ENCODE data around the gene CTTN.

The CTTN gene

DNA sequence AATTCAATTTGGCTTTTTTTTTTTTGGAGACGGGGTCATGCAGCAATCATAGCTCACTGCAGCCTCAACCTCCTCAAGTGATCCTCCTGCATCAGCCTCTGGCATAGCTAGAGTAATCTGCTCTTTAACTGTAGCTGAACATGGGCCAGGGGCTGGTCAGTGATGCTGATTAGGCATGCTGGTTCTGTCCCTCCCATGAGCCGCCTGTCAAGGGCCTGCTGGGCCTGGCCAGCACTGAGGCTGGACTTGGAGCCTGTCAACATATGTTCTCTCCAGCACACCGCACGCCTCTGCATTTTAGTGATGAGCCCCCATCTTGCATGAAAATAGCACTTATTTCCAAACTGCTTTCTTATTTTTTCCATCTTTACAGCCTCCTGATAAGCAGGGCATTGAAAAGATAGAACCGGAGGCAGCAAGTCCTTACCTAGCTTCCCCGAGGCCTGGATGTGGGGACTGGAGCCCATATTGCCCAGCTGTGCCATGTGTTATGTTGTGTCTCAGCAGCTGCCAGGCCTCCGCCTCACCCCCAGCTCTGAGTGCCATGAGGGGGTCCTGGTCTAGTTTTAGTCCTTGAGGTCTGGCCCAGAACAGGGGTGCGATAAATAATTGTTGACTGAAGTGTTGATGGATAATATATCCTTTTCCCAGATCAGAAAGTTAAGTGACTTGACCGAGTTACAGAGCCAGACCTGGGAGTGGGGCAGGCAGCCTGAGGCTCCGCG is 80.0 kb downstream of the CTTN start:
- no peak for DNase-seq

DNA sequence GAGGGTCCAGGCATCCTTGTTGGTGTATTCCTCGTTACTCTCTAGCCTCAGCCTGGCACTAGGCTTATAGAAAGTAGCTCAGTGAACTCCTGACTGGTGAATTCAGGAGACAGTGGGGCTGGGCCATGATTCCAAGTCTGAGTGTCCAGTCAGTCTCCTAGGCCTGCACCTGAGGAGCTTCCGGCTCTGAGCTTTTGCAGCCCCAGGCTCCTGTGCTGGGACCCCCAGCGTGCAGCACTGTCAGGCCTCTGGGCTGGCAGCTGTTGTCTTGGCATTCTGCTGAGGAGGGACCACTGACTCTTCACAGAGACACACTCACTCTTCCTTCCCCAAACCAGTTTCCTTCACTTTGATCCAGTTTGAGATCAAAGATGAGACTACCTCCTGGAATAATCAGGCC is 82.4 kb downstream of the CTTN start:
- no peak for DNase-seq

DNA sequence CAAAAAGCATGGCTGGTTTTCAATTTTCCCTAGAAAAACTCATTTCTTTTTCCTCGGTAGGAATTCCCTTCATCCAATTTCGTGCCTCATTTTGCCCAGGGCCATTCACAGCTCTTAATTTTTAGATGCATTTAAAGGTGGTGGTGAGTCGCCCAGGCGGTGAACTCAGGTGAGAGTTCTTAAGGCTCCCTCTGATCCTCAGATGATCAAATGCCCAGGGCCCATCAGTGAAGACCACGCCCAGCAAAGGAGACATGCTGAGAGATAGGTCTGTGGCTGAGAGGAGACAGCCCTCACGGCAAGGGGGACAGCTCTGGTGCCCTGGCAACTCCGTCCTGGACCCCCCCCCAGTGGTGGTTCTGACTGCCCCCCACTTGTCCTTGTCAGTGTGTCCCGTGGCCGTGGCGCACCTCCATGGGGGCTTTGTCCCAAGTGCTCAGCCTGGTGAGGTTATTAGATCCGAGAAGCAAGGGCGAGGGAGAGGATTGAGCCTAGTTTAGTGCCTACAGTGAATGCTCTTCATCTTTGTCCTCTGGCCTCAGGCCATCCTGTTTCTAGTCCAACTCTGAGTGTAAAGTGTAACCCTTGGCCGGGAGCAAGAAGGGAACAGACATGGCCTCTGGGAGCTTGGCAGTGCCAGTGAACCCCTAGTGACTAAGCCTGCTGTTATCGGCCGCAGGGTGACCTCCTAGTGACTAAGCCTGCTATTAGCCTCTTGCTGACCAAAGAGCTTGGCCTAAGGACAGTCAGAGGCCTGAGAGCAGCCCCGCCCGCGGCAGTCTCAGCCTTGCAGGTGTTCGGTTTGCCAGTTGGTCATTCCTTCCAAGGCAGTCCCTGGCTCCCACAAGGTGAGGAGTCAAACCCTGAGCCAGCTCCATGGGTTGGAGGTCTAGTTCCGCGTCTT is 83.5 kb downstream of the CTTN start:
- DNase-seq = no peak

DNA sequence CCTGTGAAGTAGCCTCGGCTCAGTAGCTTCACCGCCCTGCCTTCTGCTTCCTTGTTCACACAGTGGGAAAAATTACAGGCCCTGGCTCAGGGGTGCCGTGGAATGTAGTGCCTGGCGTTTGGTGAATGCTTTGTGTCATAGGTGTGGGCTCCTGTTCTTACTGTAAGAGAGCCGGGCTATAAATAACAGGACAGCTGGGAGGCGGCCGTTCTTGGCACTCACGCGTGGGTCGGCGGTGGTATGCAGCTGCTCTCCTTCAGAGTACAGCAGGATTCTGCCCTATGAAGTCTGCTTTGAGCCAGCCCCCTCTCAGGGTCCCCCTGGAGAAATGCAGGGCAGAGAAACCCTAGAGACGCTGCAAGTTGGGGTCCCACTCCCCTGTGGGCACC is 84.2 kb downstream of the CTTN start:
- no peak for DNase-seq

DNA sequence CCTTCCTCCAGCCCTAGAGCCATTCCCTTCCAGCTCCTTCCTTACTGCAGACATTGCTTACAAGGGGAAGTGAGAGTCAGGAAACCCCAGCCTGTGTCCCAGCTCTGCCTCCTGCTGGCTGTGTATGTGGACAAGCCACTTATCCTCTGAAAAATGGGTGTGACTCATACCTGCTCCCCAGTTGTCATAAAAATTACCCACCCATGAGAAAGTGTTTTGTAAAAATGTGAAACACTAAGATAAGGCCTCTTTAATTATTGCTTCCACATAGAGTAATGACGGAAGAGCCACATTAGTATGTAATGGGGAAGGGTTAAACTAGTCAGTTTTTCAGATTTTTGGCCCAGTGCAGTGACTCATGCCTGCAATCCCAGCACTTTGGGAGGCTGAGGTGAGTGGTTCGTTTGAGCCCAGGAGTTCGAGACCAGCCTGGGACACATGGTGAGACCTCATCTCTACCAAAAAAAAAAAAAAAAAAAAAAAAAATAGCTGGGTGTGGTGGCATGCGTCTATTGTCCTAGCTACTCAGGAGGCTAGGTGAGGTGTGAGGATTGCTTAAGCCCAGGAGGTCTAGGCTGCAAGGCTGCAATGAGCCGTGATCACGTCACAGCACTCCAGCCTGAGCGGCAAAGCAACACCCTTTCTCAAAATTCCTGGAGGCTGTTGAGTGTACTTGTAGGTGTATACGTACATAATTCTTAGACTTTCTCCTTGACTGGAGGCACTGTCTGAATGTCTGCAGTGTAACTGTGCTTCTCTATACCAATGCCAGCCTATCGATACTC is 84.9 kb downstream of the CTTN start:
- DNase-seq = no peak

DNA sequence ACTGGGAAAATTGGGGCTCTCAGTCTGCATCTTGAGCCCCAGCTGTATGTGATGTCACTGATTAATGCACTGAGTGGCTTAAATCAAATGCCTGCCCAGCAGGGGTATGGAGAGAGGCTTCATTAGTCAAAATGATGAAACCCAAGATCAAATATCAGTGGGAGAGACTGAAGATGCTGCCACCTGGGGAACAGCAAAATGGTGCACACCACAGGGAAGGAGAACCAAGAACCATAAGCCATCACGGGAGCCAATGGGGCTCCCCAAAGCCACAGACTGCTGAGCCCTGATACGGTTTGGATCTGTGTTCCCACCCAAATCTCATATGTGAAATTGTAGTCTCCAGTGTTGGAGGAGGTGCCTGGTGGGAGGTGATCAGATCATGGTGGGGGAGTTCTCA is 85.6 kb downstream of the CTTN start:
- DNase-seq = no peak

DNA sequence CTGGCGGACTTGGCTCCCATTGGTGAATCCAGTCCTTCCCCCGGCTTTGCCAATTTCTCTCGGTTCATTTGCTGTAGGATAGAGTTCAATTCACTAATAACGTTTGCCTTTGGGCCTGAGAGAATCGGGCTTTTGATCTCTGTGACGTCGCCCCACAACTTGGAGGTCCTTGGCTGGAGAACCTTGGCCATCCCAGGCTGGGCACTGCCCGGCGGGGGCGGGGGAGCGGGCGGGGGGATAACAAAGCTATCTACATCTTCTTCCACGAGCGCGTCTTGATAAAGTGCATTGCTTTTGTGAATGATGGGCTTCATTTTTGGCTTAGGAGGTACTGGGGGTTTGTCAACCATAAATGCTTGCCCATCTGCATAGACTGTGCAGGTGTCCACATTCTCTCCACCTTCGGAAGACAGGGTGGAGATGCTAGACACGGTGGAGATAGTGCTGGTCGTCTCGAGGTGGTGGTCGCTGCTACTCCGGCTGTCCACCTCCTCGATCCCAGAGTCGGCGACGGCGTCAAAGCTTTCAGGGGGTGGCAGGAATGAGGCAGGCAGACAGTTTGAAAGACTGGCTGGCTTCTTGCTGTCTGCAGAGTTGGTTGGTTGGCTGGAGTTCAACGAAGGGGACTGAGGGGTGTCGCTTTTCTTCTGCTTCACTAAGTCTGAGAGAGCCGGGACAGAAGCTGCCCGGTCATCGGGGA is 87.1 kb downstream of the CTTN start:
- DNase-seq = no peak

DNA sequence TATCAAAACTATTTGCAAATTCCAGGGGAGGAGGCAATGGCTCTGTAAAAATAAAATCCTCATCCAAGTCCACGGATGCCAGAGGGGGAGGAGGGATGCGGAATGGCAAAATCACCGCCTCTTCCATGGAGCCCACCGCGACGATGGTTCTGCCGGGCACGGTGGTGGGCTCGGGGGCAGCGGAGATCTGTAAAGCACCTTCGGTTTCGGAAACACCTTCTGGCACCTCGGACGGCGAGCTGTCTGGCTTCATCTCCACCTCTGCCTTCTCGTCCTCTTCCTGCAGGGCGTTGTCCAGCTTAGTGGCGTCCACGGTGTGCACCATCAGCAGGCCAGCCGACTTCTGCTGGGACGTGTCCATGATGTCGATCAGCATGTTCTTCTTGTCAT is 87.7 kb downstream of the CTTN start:
- DNase-seq = no peak

All from NCI-H1092 treated with DMSO at 0.1 percent for 48 hours (cell line).